IPS-18a (cell line): ENCODE measurements around the gene ATP8A1.

Experiments
- H3K27ac ChIP-seq: one replicate; pipeline ENCODE4 v1.5.1; 2013; ENCODE audit warnings: low read length
- H3K27me3 ChIP-seq: one replicate; pipeline ENCODE4 v1.6.1; 2013; ENCODE audit warnings: mild to moderate bottlenecking, low read length; ENCODE audit not compliant: control insufficient read depth, insufficient read depth
- H3K36me3 ChIP-seq: one replicate; pipeline ENCODE4 v1.6.1; 2013; ENCODE audit warnings: low read depth, low read length; ENCODE audit not compliant: control insufficient read depth
- H3K4me1 ChIP-seq: one replicate; pipeline ENCODE4 v1.6.1; 2013; ENCODE audit warnings: low read depth, low read length; ENCODE audit not compliant: control insufficient read depth
- H3K4me3 ChIP-seq: one replicate; pipeline ENCODE4 v1.5.1; 2013; ENCODE audit warnings: low read length
- H3K9ac ChIP-seq: one replicate; pipeline ENCODE4 v1.6.1; 2013; ENCODE audit warnings: mild to moderate bottlenecking, low read length, moderate library complexity
- H3K9me3 ChIP-seq: one replicate; pipeline ENCODE4 v1.6.1; 2013; ENCODE audit warnings: low read depth, low read length; ENCODE audit not compliant: control insufficient read depth

ATP8A1 gene

GRCh38 chr4:42617030-42617429 lies 39.9 kb downstream of the ATP8A1 start:
- Histone ChIP-seq H3K4me1 (no peaks in the 10 kb centered on the region), H3K36me3 (no peaks in the 10 kb centered on the region), H3K27ac (no peak overlapping the region), H3K9me3 (no peaks in the 10 kb centered on the region), H3K4me3 (no peak overlapping the region), H3K9ac (no peak overlapping the region), H3K27me3 (no peaks in the 10 kb centered on the region)

GRCh38 chr4:42616572-42616971 lies 40.3 kb downstream of the ATP8A1 start:
- Histone ChIP-seq H3K27me3 (no peaks in the 10 kb centered on the region), H3K4me1 (no peaks in the 10 kb centered on the region), H3K9ac (no peak overlapping the region)

GRCh38 chr4:42615131-42615763 lies 41.7 kb downstream of the ATP8A1 start:
- no peaks in the 10 kb centered on the region for H3K9me3 ChIP-seq
- H3K36me3 ChIP-seq, result no peaks in the 10 kb centered on the region
- H3K9ac ChIP-seq, result no peak overlapping the region

More at GRCh38 chr4:42616572-42616971, 40.3 kb downstream of the ATP8A1 start:
- Histone ChIP-seq H3K27ac (no peak overlapping the region), H3K4me3 (no peak overlapping the region), H3K9me3 (no peaks in the 10 kb centered on the region), H3K36me3 (no peaks in the 10 kb centered on the region)

GRCh38 chr4:42612898-42613297 lies 44.0 kb downstream of the ATP8A1 start:
- H3K4me1 ChIP-seq, result no peaks in the 10 kb centered on the region
- no peak overlapping the region for H3K27ac ChIP-seq
- no peaks in the 10 kb centered on the region for H3K36me3 ChIP-seq
- no peaks in the 10 kb centered on the region for H3K9me3 ChIP-seq
- no peaks in the 10 kb centered on the region for H3K27me3 ChIP-seq
- H3K9ac ChIP-seq, result no peak overlapping the region
- no peak overlapping the region for H3K4me3 ChIP-seq

More at GRCh38 chr4:42615131-42615763, 41.7 kb downstream of the ATP8A1 start:
- no peak overlapping the region for H3K27ac ChIP-seq
- no peaks in the 10 kb centered on the region for H3K27me3 ChIP-seq
- H3K4me1 ChIP-seq, result no peaks in the 10 kb centered on the region
- H3K4me3 ChIP-seq, result no peak overlapping the region

GRCh38 chr4:42610941-42611340 lies 46.0 kb downstream of the ATP8A1 start:
- Histone ChIP-seq H3K9ac (no peak overlapping the region), H3K4me1 (no peaks in the 10 kb centered on the region)

GRCh38 chr4:42609051-42609450 lies 47.9 kb downstream of the ATP8A1 start:
- Histone ChIP-seq H3K9ac (no peak overlapping the region), H3K9me3 (no peaks in the 10 kb centered on the region), H3K4me1 (no peaks in the 10 kb centered on the region), H3K27ac (no peak overlapping the region), H3K27me3 (no peaks in the 10 kb centered on the region), H3K4me3 (no peak overlapping the region), H3K36me3 (no peaks in the 10 kb centered on the region)

More at GRCh38 chr4:42610941-42611340, 46.0 kb downstream of the ATP8A1 start:
- Histone ChIP-seq H3K27ac (no peak overlapping the region), H3K4me3 (no peak overlapping the region), H3K27me3 (no peaks in the 10 kb centered on the region), H3K9me3 (no peaks in the 10 kb centered on the region), H3K36me3 (no peaks in the 10 kb centered on the region)

- H3K27me3 ChIP-seq, result no peaks in the 10 kb centered on the region
- no peak overlapping the region for H3K4me3 ChIP-seq
- H3K36me3 ChIP-seq, result no peaks in the 10 kb centered on the region
- H3K27ac ChIP-seq, result no peak overlapping the region
- no peaks in the 10 kb centered on the region for H3K4me1 ChIP-seq
- H3K9me3 ChIP-seq, result no peaks in the 10 kb centered on the region
- H3K9ac ChIP-seq, result no peak overlapping the region
Observed at GRCh38 chr4:42608551-42608950, 48.4 kb downstream of the ATP8A1 start.

- H3K27ac ChIP-seq, result no peak overlapping the region
- no peaks in the 10 kb centered on the region for H3K36me3 ChIP-seq
- H3K9ac ChIP-seq, result no peak overlapping the region
- no peaks in the 10 kb centered on the region for H3K27me3 ChIP-seq
- H3K4me3 ChIP-seq, result no peak overlapping the region
- H3K4me1 ChIP-seq, result no peaks in the 10 kb centered on the region
- no peaks in the 10 kb centered on the region for H3K9me3 ChIP-seq
Observed at GRCh38 chr4:42607011-42607726, 49.7 kb downstream of the ATP8A1 start.

GRCh38 chr4:42605264-42605663 lies 51.6 kb downstream of the ATP8A1 start:
- no peaks in the 10 kb centered on the region for H3K27me3 ChIP-seq
- H3K4me1 ChIP-seq, result no peaks in the 10 kb centered on the region
- H3K9ac ChIP-seq, result no peak overlapping the region
- no peak overlapping the region for H3K4me3 ChIP-seq
- H3K36me3 ChIP-seq, result no peaks in the 10 kb centered on the region
- no peaks in the 10 kb centered on the region for H3K9me3 ChIP-seq
- H3K27ac ChIP-seq, result no peak overlapping the region

GRCh38 chr4:42603862-42604261 lies 53.0 kb downstream of the ATP8A1 start:
- Histone ChIP-seq H3K4me3 (no peak overlapping the region), H3K9ac (no peak overlapping the region), H3K27ac (no peak overlapping the region), H3K4me1 (no peaks in the 10 kb centered on the region), H3K9me3 (no peaks in the 10 kb centered on the region), H3K27me3 (no peaks in the 10 kb centered on the region), H3K36me3 (no peaks in the 10 kb centered on the region)

GRCh38 chr4:42600578-42600977 lies 56.3 kb downstream of the ATP8A1 start:
- Histone ChIP-seq H3K9me3 (no peaks in the 10 kb centered on the region), H3K27me3 (no peaks in the 10 kb centered on the region), H3K9ac (no peak overlapping the region), H3K27ac (no peak overlapping the region), H3K36me3 (no peaks in the 10 kb centered on the region), H3K4me1 (no peaks in the 10 kb centered on the region), H3K4me3 (no peak overlapping the region)

GRCh38 chr4:42596918-42597317 lies 60.0 kb downstream of the ATP8A1 start:
- Histone ChIP-seq H3K9ac (no peak overlapping the region), H3K9me3 (no peaks in the 10 kb centered on the region), H3K27me3 (no peaks in the 10 kb centered on the region), H3K4me3 (no peak overlapping the region), H3K27ac (no peak overlapping the region), H3K4me1 (no peaks in the 10 kb centered on the region), H3K36me3 (no peaks in the 10 kb centered on the region)
